Endothelial cell (in vitro differentiated cells): ENCODE measurements around the gene SEC16A. TPM values are rescaled to one million over a fixed set of nuclear protein-coding genes. Genes with fewer than 3 reads are reported as not detected.

Experiments
- DNase-seq: peaks from one replicate; pipeline ENCODE4 v3.0.0; 2021; ENCODE audit warnings: low spot score
- H3K27ac Mint-ChIP-seq: one replicate; pipeline ENCODE4 v1.8.0; 2021; ENCODE audit warnings: mixed read lengths, inconsistent platforms; ENCODE audit not compliant: unreplicated experiment
- H3K27me3 Mint-ChIP-seq: one replicate; pipeline ENCODE4 v1.8.0; 2021; ENCODE audit warnings: mild to moderate bottlenecking, moderate library complexity, mixed read lengths, inconsistent platforms; ENCODE audit not compliant: unreplicated experiment
- H3K36me3 Mint-ChIP-seq: one replicate; pipeline ENCODE4 v1.8.0; 2021; ENCODE audit warnings: mild to moderate bottlenecking, low read depth, mixed read lengths, inconsistent platforms; ENCODE audit not compliant: unreplicated experiment
- H3K4me1 Mint-ChIP-seq: one replicate; pipeline ENCODE4 v1.8.0; 2021; ENCODE audit warnings: mild to moderate bottlenecking, mixed read lengths, inconsistent platforms; ENCODE audit not compliant: unreplicated experiment
- H3K4me3 Mint-ChIP-seq: one replicate; pipeline ENCODE4 v1.8.0; 2021; ENCODE audit warnings: mild to moderate bottlenecking, mixed read lengths, inconsistent platforms; ENCODE audit not compliant: unreplicated experiment
- H3K9me3 Mint-ChIP-seq: one replicate; pipeline ENCODE4 v1.8.0; 2021; ENCODE audit warnings: mixed read lengths, inconsistent platforms; ENCODE audit not compliant: unreplicated experiment
- CTCF ChIP-seq: fragments of 200-600 bp; sonication (generic); IDR thresholded peaks from one replicate; pipeline ENCODE4 v1.5.0; 2021; ENCODE audit warnings: antibody characterized with exemption; ENCODE audit not compliant: unreplicated experiment
- total RNA-seq: library from RNA; stranded (reverse); fragmentation: NEBNext Ultra II Directional; extraction: Animal tissue kit (Norgen Biotek cat#: 25700); gene quantifications from one replicate; pipeline ENCODE4 v1.2.1, GENCODE V29; 2021; ENCODE audit not compliant: unreplicated experiment

Gene SEC16A
- total RNA-seq, 1 donor from 2014 or later = 79.5 TPM

GRCh38 chr9:136436055-136436634 is 46.7 kb downstream of the SEC16A start:
- no peaks in the 10 kb centered on the region for H3K9me3 Mint-ChIP-seq
- DNase-seq = no peak
- H3K27me3 Mint-ChIP-seq = peaks cover 9% of the 10 kb centered on the region
- H3K36me3 Mint-ChIP-seq = peaks cover 10% of the 10 kb centered on the region
- no peak for TF ChIP-seq CTCF
- H3K27ac Mint-ChIP-seq = no peak overlapping the region
- no peak overlapping the region for H3K4me3 Mint-ChIP-seq
- peaks cover 16% of the 10 kb centered on the region for H3K4me1 Mint-ChIP-seq

GRCh38 chr9:136434580-136435169 is 48.2 kb downstream of the SEC16A start:
- Mint-ChIP-seq H3K9me3 (no peaks in the 10 kb centered on the region), H3K4me3 (no peak overlapping the region), H3K36me3 (peaks cover 10% of the 10 kb centered on the region), H3K4me1 (peaks cover 13% of the 10 kb centered on the region), H3K27ac (no peak overlapping the region), H3K27me3 (peaks cover 8% of the 10 kb centered on the region)
- no peak for TF ChIP-seq CTCF
- DNase-seq = no peak

- Mint-ChIP-seq H3K27me3 (peaks cover 8% of the 10 kb centered on the region), H3K9me3 (no peaks in the 10 kb centered on the region), H3K27ac (no peak overlapping the region), H3K36me3 (peaks cover 10% of the 10 kb centered on the region), H3K4me1 (peaks cover 13% of the 10 kb centered on the region), H3K4me3 (no peak overlapping the region)
- DNase-seq = no peak
- no peak for TF ChIP-seq CTCF
Measured at GRCh38 chr9:136433849-136434579, 48.8 kb downstream of the SEC16A start.

- H3K27ac Mint-ChIP-seq = no peak overlapping the region
- H3K4me1 Mint-ChIP-seq = peaks cover 13% of the 10 kb centered on the region
- H3K9me3 Mint-ChIP-seq = no peaks in the 10 kb centered on the region
- peaks cover 8% of the 10 kb centered on the region for H3K27me3 Mint-ChIP-seq
- TF ChIP-seq CTCF = no peak
- H3K36me3 Mint-ChIP-seq = peaks cover 13% of the 10 kb centered on the region
- no peak for DNase-seq
- H3K4me3 Mint-ChIP-seq = no peak overlapping the region
Measured at GRCh38 chr9:136433043-136433715, 49.7 kb downstream of the SEC16A start.
